C4-2B (cell line): ENCODE results near the gene FLAD1.

Experiments
- CTCF ChIP-seq: fragments of 450-650 bp; conservative IDR thresholded peaks from 2 replicates; pipeline ENCODE4 v1.5.1; 2017; ENCODE audit warnings: mild to moderate bottlenecking
- ZFX ChIP-seq: fragments of 450-650 bp; IDR thresholded peaks from 2 replicates; pipeline ENCODE4 v1.6.1; 2017

GRCh38 chr1:154974102-154974807 is 8.9 kb upstream of the FLAD1 start, which contains the start of gene CKS1B:
- TF ChIP-seq CTCF: no peak
- TF ChIP-seq ZFX: no peak
